MG63 (cell line): ENCODE measurements around the gene PASD1. TPM values are rescaled to one million over a fixed set of nuclear protein-coding genes. Genes with fewer than 3 reads are reported as not detected.
"Not testable (repeated sequence)": the region's sequence is repeated elsewhere in the genome, so short reads cannot be mapped to it uniquely, and the experiment has no call there.

Source experiments
- DNase-seq: peaks from one replicate; pipeline ENCODE4 v3.0.0-alpha.2; 2020
- H3K27me3 ChIP-seq: fragments of 250-450 bp; sonication (Bioruptor Pico); 2 replicates; pipeline ENCODE4 v1.5.1; 2020; ENCODE audit warnings: mild to moderate bottlenecking, moderate library complexity
- H3K36me3 ChIP-seq: fragments of 250-450 bp; sonication (Bioruptor Pico); 2 replicates; pipeline ENCODE4 v1.5.1; 2020; ENCODE audit warnings: mild to moderate bottlenecking, moderate library complexity
- H3K4me3 ChIP-seq: fragments of 250-450 bp; sonication (Bioruptor Pico); 2 replicates; pipeline ENCODE4 v1.5.1; 2020; ENCODE audit warnings: mild to moderate bottlenecking, moderate library complexity
- H3K9me3 ChIP-seq: fragments of 250-450 bp; sonication (Bioruptor Pico); 2 replicates; pipeline ENCODE4 v1.5.1; 2020; ENCODE audit warnings: mild to moderate bottlenecking, moderate library complexity
- total RNA-seq: library from RNA; depleted of rRNA; stranded (reverse); fragments of >200 nt; shearing (Covaris generic); gene quantifications from 2 replicates; pipeline ENCODE4 v1.2.3, GENCODE V29; 2014; ENCODE audit warnings: low replicate concordance; rRNA removed

Gene PASD1, protein sequence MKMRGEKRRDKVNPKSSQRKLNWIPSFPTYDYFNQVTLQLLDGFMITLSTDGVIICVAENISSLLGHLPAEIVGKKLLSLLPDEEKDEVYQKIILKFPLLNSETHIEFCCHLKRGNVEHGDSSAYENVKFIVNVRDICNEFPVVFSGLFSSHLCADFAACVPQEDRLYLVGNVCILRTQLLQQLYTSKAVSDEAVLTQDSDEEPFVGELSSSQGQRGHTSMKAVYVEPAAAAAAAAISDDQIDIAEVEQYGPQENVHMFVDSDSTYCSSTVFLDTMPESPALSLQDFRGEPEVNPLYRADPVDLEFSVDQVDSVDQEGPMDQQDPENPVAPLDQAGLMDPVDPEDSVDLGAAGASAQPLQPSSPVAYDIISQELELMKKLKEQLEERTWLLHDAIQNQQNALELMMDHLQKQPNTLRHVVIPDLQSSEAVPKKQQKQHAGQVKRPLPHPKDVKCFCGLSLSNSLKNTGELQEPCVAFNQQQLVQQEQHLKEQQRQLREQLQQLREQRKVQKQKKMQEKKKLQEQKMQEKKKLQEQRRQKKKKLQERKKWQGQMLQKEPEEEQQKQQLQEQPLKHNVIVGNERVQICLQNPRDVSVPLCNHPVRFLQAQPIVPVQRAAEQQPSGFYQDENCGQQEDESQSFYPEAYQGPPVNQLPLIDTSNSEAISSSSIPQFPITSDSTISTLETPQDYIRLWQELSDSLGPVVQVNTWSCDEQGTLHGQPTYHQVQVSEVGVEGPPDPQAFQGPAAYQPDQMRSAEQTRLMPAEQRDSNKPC
- not detected in 2 replicates for total RNA-seq

GRCh38 chrX:151563449-151563848, at the start of gene PASD1:
Gene PASD1, plus strand, starts transcription at chrX:151563675. Its CDS starts 37,879 bp downstream, at chrX:151601554.
- no peaks in the 10 kb centered on the region for H3K27me3 ChIP-seq
- no peak within 1 kb of the TSS for H3K4me3 ChIP-seq
- H3K9me3 ChIP-seq, result no peaks in the 10 kb centered on the region
- H3K36me3 ChIP-seq, result no peaks in the 10 kb centered on the region
- no peak for DNase-seq

DNA sequence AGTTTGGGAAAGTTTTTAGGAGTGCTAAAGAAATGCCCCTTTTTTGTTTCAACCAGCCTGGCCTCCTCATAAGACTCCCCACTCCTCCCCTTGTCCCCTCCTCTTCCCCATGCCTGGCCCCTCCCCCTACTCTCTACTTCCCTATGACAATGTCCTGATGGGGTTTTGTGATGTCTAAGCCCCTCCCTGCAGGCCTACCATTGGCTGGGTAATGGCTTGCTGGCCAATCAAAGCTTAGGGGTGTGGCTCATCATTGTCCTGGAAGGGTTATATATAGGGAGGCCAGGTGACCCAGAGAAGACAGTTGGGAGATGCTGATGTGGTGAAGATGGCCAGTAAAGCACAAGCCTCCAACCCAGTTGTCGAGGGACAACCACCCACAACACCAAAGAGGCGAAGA, 48.2 kb upstream of the PASD1 start:
- no peak overlapping the region for H3K4me3 ChIP-seq
- H3K9me3 ChIP-seq, result no peaks in the 10 kb centered on the region
- no peaks in the 10 kb centered on the region for H3K27me3 ChIP-seq
- no peak for DNase-seq
- H3K36me3 ChIP-seq, result no peaks in the 10 kb centered on the region

GRCh38 chrX:151516538-151517187, 46.8 kb upstream of the PASD1 start:
- Histone ChIP-seq H3K9me3 (no peaks in the 10 kb centered on the region), H3K4me3 (no peak overlapping the region), H3K36me3 (no peaks in the 10 kb centered on the region), H3K27me3 (no peaks in the 10 kb centered on the region)
- no peak for DNase-seq

- H3K36me3 ChIP-seq, result no peaks in the 10 kb centered on the region
- H3K27me3 ChIP-seq, result no peaks in the 10 kb centered on the region
- DNase-seq, result no peak
- no peak overlapping the region for H3K4me3 ChIP-seq
- H3K9me3 ChIP-seq, result no peaks in the 10 kb centered on the region
Measured at GRCh38 chrX:151517421-151517820, 46.1 kb upstream of the PASD1 start.

- Histone ChIP-seq H3K9me3 (no peaks in the 10 kb centered on the region), H3K36me3 (no peaks in the 10 kb centered on the region), H3K27me3 (no peaks in the 10 kb centered on the region), H3K4me3 (no peak overlapping the region)
- no peak for DNase-seq
Measured at GRCh38 chrX:151523351-151523750, 40.1 kb upstream of the PASD1 start.

- no peak for DNase-seq
Measured at GRCh38 chrX:151536571-151536970, 26.9 kb upstream of the PASD1 start.

GRCh38 chrX:151537572-151537971, 25.9 kb upstream of the PASD1 start:
- Histone ChIP-seq H3K9me3 (no peaks in the 10 kb centered on the region), H3K4me3 (peak overlapping the region; percentile 35), H3K27me3 (no peaks in the 10 kb centered on the region)

More at GRCh38 chrX:151536571-151536970, 26.9 kb upstream of the PASD1 start:
- Histone ChIP-seq H3K36me3 (no peaks in the 10 kb centered on the region), H3K27me3 (no peaks in the 10 kb centered on the region), H3K4me3 (no peak overlapping the region), H3K9me3 (no peaks in the 10 kb centered on the region)

GRCh38 chrX:151538190-151539122, 25.0 kb upstream of the PASD1 start:
- Histone ChIP-seq H3K9me3 (no peaks in the 10 kb centered on the region), H3K27me3 (no peaks in the 10 kb centered on the region), H3K4me3 (peak overlapping the region; percentile 35), H3K36me3 (no peaks in the 10 kb centered on the region)
- peak; percentile 71 for DNase-seq

More at GRCh38 chrX:151537572-151537971, 25.9 kb upstream of the PASD1 start:
- no peaks in the 10 kb centered on the region for H3K36me3 ChIP-seq
- DNase-seq, result no peak

- no peaks in the 10 kb centered on the region for H3K9me3 ChIP-seq
Measured at GRCh38 chrX:151543706-151544105, 19.8 kb upstream of the PASD1 start.

GRCh38 chrX:151546226-151546625, 17.2 kb upstream of the PASD1 start:
- not testable (repeated sequence) for H3K27me3 ChIP-seq, DNase-seq, H3K4me3 ChIP-seq, H3K9me3 ChIP-seq, H3K36me3 ChIP-seq

More at GRCh38 chrX:151543706-151544105, 19.8 kb upstream of the PASD1 start:
- Histone ChIP-seq H3K4me3 (no peak overlapping the region), H3K36me3 (no peaks in the 10 kb centered on the region), H3K27me3 (no peaks in the 10 kb centered on the region)
- DNase-seq, result no peak

DNA sequence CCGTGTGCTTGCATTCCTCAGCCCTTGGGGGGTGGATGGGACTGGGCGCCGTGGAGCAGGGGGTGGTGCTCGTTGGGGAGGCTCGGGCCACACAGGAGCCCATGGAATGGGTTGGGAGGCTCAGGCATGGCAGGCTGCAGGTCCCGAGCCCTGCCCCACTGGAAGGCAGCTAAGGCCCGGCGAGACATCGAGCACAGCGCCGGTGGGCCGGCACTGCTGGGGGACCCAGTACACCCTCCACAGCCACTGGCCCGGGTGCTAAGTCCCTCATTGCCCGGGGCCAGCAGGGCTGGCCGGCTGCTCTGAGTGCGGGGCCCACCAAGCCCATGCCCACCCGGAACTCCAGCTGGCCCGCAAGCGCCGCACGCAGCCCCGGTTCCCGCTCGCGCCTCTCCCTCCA, 12.3 kb upstream of the PASD1 start:
- H3K27me3 ChIP-seq, H3K36me3 ChIP-seq, H3K4me3 ChIP-seq, DNase-seq, H3K9me3 ChIP-seq: not testable (repeated sequence)

DNA sequence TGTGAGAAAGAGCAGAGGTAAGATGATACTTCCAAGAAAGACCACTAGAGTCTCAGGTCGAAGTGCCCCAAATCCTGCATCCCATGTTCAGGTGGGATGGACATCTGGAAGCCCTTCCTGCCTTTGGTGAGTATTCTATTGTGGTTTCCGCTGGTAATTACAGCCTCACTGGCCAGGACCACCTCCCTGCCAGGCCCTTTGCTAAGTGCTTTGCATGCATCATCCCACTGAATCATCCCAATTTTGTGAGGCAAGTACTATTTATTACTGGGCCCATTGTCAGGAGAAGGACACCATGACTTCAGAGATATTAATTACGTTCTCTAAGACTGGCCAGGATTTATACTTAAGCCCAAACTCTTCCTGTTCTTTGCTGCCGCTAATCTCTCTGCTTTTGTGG, 10.7 kb upstream of the PASD1 start:
- no peaks in the 10 kb centered on the region for H3K27me3 ChIP-seq
- H3K9me3 ChIP-seq, result no peaks in the 10 kb centered on the region
- H3K36me3 ChIP-seq, result no peaks in the 10 kb centered on the region
- peak; percentile 66 for DNase-seq
- H3K4me3 ChIP-seq, result no peak overlapping the region

DNA sequence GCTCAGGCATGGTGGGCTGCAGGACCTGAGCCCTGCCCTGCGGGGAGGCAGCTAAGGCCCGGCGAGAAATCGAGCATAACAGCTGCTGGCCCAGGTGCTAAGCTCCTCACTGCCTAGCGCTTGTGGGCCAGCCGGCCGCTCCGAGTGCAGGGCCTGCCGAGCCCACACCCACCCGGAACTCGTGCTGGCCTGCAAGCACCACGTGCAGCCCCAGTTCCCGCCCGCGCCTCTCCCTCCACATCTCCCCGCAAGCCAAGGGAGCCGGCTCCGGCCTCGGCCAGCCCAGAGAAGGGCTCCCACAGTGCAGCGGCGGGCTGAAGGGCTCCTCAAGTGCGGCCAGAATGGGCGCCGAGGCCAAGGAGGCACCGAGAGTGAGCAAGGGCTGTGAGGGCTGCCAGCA, 8.2 kb upstream of the PASD1 start:
- DNase-seq, H3K36me3 ChIP-seq, H3K4me3 ChIP-seq, H3K9me3 ChIP-seq, H3K27me3 ChIP-seq: not testable (repeated sequence)

- not testable (repeated sequence) for DNase-seq, H3K4me3 ChIP-seq, H3K9me3 ChIP-seq, H3K36me3 ChIP-seq, H3K27me3 ChIP-seq
Measured at GRCh38 chrX:151562485-151562884, 990 bp upstream of the PASD1 start.

DNA sequence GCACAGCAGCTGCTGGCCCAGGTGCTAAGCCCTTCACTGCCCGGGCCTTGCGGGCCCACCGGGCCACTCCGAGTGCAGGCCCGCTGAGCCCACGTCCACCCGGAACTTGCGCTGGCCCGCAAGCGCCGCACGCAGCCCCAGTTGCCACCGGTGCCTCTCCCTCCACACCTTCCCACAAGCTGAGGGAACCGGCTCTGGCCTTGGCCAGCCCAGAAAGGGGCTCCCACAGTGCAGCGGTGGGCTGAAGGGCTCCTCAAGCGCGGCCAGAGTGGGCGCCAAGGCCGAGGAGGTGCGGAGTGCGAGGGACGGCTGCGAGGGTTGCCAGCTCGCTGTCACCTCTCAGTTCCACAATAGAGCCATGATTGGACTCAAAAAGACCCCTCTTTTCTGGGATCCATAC, 472 bp upstream of the PASD1 start:
- not testable (repeated sequence) for H3K36me3 ChIP-seq, H3K4me3 ChIP-seq, DNase-seq, H3K27me3 ChIP-seq, H3K9me3 ChIP-seq

DNA sequence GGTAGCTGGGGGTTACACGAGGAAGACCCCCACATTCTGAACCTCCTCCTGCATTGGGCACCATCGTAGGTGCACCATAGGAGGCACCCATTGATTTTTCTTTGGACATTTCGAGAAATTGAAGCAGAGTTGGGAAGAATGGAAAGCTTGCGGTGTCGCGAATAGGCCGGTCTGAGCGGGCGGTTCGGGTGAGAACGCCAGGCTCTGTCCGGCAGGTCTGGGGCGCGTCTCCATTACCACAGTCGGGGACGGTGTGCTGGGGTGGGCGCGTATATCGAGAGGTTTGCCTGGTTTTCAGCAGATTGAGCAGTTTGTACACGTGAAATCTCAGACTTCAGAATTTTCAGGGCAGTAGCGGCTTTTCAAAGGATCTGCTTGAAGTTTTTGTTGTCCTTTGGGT, 560 bp downstream of the PASD1 start:
- no peak for DNase-seq
- no peaks in the 10 kb centered on the region for H3K36me3 ChIP-seq
- H3K4me3 ChIP-seq, result no peak overlapping the region
- H3K27me3 ChIP-seq, result no peaks in the 10 kb centered on the region
- H3K9me3 ChIP-seq, result no peaks in the 10 kb centered on the region
